Stomach (tissue), 9 donors: ENCODE measurements around the gene TMEM181. TPM values are rescaled to one million over a fixed set of nuclear protein-coding genes. Genes with fewer than 3 reads are reported as not detected.
A peak's percentile ranks its signal among the peaks of the same experiment; 100 is the strongest.

ENCODE experiments used
- DNase-seq, 2 donors: peaks; one replicate each; pipeline versions ENCODE4 v3.0.0 to v3.0.0-alpha.2; 2013 to 2019
- H3K27ac ChIP-seq, 5 donors: fragments of 200-600 bp in 4 of 5; sonication (generic) in 4 of 5; one replicate each; pipeline ENCODE4 v1.5.1; 2013 to 2019; ENCODE audit warnings: mild to moderate bottlenecking in 1 of 5, moderate library complexity in 1 of 5
- H3K27me3 ChIP-seq, 3 donors: fragments of 200-600 bp; sonication (generic); one replicate each; pipeline ENCODE4 v1.5.1; 2017 to 2019; ENCODE audit warnings: mixed run types in 1 of 3
- H3K36me3 ChIP-seq, 4 donors: fragments of 200-600 bp; sonication (generic); 1 replicate in 3 of 4; 2 replicates in 1 of 4; pipeline ENCODE4 v1.5.1; 2016 to 2019
- H3K4me1 ChIP-seq, 4 donors: fragments of 200-600 bp; sonication (generic); one replicate each; pipeline ENCODE4 v1.5.1; 2016 to 2019
- H3K4me3 ChIP-seq, 4 donors: fragments of 200-600 bp; sonication (generic) in 3 of 4; one replicate each; pipeline ENCODE4 v1.5.1; 2016 to 2019; ENCODE audit warnings: mild to moderate bottlenecking in 1 of 4
- H3K9me3 ChIP-seq, 4 donors: fragments of 200-600 bp; sonication (generic); one replicate each; pipeline ENCODE4 v1.5.1; 2016 to 2019
- EP300 ChIP-seq: sonication (generic); formaldehyde crosslinking; IDR thresholded peaks from one replicate; pipeline ENCODE4 v1.6.1; 2017; ENCODE audit warnings: antibody characterized with exemption
- POLR2A ChIP-seq, 4 donors: fragments of 450-650 bp; IDR thresholded peaks; one replicate each; pipeline ENCODE4 v1.6.1; 2016; ENCODE audit warnings: antibody characterized with exemption in 4 of 4, control low read depth in 2 of 4, mild to moderate bottlenecking in 1 of 4, moderate library complexity in 1 of 4
- POLR2AphosphoS5 ChIP-seq, 3 donors: sonication (generic); formaldehyde crosslinking; IDR thresholded peaks; one replicate each; pipeline ENCODE4 v1.6.1; 2016; ENCODE audit warnings: antibody characterized with exemption in 3 of 3
- WGBS, 5 donors: extraction: QIAGEN DNeasy Blood & Tissue Kit in 3 of 5; methylation state at CpG; one replicate each; pipeline versions ENCODE4 v1.1.5 to v1.1.7; 2013 to 2018; 5-methylcytosine and 5-hydroxymethylcytosine counted together
- intact Hi-C: fragments of 100-400 bp; cut with DNase I; formaldehyde crosslinking; loops from one replicate; pipeline ENCODE4 v1.15.1; 2023; ENCODE audit warnings: low total_unique reads
- polyA plus RNA-seq, 3 donors: library from polyadenylated mRNA; stranded (reverse); fragments of 200-250 nt; gene quantifications; one replicate each; pipeline ENCODE4 v1.2.3, GENCODE V29; 2013
- total RNA-seq, 5 donors: library from RNA; depleted of rRNA; stranded (reverse); fragments of >200 nt; gene quantifications; one replicate each; pipeline versions ENCODE4 v1.1.0 to v1.2.3, GENCODE V29; 2014 to 2016
- TF ChIP-seq, protein P1 (sequence below), 7 experiments: fragments of 450-650 bp in 4 of 7; fragments of 200-600 bp in 3 of 7; sonication (generic) in 3 of 7; IDR thresholded peaks; one replicate each; pipeline ENCODE4 v1.5.1; 2016 to 2019; ENCODE audit warnings: antibody characterized with exemption in 7 of 7, control low read depth in 2 of 7, mild to moderate bottlenecking in 1 of 7
- donor health status: healthy with polysubstance abuse.
- donor health status: Bipolar disorder and iron deficiency.
- donor health status: healthy.

The TMEM181 gene
- total and polyA plus RNA-seq, 8 donors = 2.9 to 62.2 (median 15.0) TPM

DNA sequence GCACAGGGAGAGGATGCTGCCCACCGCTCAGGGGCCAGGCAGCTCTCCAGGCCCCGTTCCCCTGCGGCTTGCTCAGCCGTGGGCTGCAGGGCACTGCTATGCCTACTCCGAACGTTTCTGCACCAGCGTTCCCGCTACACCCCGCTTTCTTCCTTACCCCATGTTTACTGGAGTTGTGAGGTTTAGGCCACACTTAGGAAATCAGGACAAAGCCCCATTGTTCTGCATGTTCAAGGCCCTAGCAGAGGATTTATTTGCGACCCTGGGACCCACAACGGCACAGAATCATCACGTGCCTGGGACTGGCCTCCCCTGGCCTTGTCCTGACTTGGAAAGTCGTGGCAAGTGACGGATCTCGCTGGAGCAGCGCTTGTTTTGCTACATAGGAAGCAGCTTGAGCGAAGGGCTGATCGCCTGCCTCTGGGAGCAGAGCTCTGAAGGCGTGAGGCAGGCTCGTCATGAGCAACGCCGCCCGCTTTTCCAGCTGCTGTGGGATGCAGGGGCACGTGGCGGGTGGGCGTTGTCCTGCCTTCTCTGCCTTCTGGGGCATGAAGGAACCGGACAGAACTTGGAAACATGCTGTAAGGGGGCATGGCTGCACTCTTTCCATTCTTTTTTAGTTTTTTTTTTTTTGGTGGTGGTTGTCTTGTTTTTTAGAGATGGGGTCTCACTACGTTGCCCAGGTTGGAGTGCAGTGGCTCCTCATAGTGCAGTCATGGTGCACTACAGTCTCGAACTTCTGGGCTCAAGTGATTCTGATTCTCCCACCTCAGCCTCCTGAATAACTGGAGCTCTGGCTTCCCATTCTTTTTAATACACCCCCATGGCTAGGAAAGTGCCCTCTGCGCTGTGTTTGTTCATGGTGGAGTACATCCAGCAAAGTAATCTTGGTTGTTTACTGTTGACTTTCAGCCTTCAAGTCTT, 14.6 kb upstream of the TMEM181 start:
- WGBS, 5 donors = 67 to 79% (median 70%) methylated on average over 30 of the region's 30 CpGs
- intact Hi-C loops = no loop called here
- TF ChIP-seq, protein P1, sequence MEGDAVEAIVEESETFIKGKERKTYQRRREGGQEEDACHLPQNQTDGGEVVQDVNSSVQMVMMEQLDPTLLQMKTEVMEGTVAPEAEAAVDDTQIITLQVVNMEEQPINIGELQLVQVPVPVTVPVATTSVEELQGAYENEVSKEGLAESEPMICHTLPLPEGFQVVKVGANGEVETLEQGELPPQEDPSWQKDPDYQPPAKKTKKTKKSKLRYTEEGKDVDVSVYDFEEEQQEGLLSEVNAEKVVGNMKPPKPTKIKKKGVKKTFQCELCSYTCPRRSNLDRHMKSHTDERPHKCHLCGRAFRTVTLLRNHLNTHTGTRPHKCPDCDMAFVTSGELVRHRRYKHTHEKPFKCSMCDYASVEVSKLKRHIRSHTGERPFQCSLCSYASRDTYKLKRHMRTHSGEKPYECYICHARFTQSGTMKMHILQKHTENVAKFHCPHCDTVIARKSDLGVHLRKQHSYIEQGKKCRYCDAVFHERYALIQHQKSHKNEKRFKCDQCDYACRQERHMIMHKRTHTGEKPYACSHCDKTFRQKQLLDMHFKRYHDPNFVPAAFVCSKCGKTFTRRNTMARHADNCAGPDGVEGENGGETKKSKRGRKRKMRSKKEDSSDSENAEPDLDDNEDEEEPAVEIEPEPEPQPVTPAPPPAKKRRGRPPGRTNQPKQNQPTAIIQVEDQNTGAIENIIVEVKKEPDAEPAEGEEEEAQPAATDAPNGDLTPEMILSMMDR (IDR thresholded peaks at IDR 0.05) = no peak
- TF ChIP-seq EP300 (no peak), POLR2AphosphoS5 (IDR thresholded peaks at IDR 0.05) (no peak), POLR2A (IDR thresholded peaks at IDR 0.05) (no peak)
- Histone ChIP-seq H3K4me1 (peaks cover 5 to 15% (median 11%) of the 10 kb centered on the region in 4 donors), H3K36me3 (no peaks in the 10 kb centered on the region), H3K27me3 (peaks cover 0 to 16% (median 0%) of the 10 kb centered on the region in 3 donors), H3K9me3 (no peaks in the 10 kb centered on the region), H3K4me3 (no peak overlapping the region), H3K27ac (peak overlapping the region in 1 of 5 donors; percentile 12)
- peak in 1 of 2 donors; percentile 34 for DNase-seq

DNA sequence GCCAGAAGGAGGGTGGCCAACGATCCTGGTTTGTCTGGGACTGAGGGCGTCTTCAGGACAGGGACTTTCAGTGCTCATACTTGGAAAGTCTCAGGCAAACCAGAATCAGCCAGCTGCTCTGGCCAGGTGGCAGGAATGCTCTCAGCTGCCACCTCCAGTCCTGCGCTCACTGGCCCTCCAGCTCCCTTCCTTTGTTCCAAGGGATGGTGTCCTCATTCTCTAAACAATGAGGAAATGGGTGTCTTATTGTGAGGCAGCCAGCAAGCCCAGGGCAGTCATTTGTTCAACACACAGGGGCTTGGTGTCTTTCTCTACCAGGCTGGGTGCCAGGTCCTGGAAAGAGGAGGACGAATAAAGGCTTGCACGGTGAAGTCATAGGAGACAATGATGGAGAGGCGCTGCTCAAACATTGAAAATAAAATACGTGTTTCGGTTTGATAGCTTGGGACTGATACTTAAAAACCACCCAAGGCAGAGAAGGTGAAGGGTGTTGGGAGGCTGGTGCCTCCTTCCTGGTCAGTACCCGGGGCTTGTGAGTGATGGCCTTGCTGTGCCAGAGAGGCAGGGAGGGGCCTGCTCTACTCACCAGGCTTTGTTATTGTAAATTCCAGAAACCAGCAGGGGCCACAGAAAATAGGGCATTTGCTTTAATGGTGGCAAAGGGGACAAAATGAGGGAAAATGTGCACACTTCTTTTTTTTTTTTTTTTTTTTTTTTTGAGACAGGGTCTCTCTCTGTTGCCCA, 11.3 kb upstream of the TMEM181 start:
- TF ChIP-seq, protein P1 (IDR thresholded peaks at IDR 0.05) = no peak
- TF ChIP-seq EP300 = no peak
- no peak for TF ChIP-seq POLR2AphosphoS5 (IDR thresholded peaks at IDR 0.05)
- no peak for TF ChIP-seq POLR2A (IDR thresholded peaks at IDR 0.05)
- intact Hi-C loops = no loop called here
- no peak for DNase-seq
- no peaks in the 10 kb centered on the region for H3K9me3 ChIP-seq
- no peaks in the 10 kb centered on the region for H3K36me3 ChIP-seq
- no peak overlapping the region for H3K27ac ChIP-seq
- H3K4me1 ChIP-seq = peaks cover 5 to 24% (median 11%) of the 10 kb centered on the region in 4 donors
- H3K27me3 ChIP-seq = peaks cover 0 to 10% (median 0%) of the 10 kb centered on the region in 3 donors
- WGBS, 5 donors = 77 to 88% (median 80%) methylated on average over 7 to 9 of the region's 9 CpGs
- H3K4me3 ChIP-seq = no peak overlapping the region

DNA sequence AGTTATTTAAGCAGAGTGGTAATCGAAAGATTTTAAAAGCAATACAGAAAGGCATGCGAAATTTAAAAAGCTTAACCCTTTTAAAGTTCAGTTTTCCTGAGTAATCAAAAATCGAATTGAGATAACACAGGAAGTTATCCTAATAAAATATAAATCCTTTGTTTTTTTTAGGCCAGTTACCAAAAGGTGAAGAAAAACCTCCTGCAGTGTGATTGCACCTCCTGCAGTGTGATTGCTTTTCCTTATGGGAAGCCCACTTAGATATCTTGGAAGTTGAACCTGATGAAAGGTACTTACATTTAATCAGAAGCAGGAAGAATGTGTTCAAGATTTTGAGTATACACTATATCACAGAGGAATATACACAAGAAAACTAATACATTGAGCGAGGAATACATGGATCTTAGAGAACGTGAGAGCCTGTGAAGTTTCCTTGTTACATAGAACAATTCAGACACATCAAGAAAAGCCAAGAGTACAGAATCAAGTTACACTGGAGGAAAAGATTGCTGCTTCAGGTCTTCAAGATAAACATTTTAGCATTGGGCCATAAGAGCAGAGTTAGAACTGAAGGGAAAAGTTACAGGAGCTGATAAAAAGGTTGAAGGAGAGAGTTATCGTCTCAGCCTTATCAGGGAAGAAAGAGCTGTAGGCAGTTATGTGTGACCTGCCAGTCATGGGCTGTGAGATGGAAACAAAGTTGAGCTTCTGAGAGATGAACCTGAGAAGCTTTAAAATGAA, 7.7 kb upstream of the TMEM181 start:
- Histone ChIP-seq H3K27ac (no peak overlapping the region), H3K36me3 (no peaks in the 10 kb centered on the region), H3K27me3 (no peaks in the 10 kb centered on the region), H3K9me3 (no peaks in the 10 kb centered on the region), H3K4me3 (no peak overlapping the region), H3K4me1 (peaks cover 0 to 19% (median 5%) of the 10 kb centered on the region in 4 donors)
- TF ChIP-seq EP300 = no peak
- TF ChIP-seq POLR2AphosphoS5 (IDR thresholded peaks at IDR 0.05) = no peak
- TF ChIP-seq, protein P1 (IDR thresholded peaks at IDR 0.05) = no peak
- no peak for TF ChIP-seq POLR2A (IDR thresholded peaks at IDR 0.05)
- intact Hi-C loops = no loop called here
- DNase-seq = no peak
- 44 to 63% (median 48%) methylated on average over 6 of the region's 6 CpGs for WGBS, 5 donors

DNA sequence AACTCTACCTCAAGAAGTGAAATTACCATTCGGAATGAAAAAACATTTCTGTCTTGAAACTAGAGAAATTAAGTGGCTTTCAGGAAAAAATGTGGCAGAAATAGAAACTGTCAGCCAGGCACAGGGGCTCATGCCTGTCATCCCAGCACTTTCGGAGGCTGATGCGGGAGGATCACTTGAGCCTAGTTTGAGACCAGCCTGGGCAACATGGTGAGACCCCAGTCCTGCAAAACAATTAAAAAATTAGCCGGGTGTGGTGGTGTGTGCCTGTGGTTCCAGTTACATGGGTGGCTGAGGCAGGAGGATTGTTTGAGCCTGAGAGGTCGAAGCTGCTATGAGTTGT, 7.1 kb upstream of the TMEM181 start:
- 74 to 84% (median 82%) methylated on average over 5 of the region's 5 CpGs for WGBS, 5 donors

More for the DNA sequence above, 7.1 kb upstream of the TMEM181 start:
- Histone ChIP-seq H3K27me3 (no peaks in the 10 kb centered on the region), H3K27ac (no peak overlapping the region), H3K4me3 (no peak overlapping the region), H3K9me3 (no peaks in the 10 kb centered on the region), H3K36me3 (no peaks in the 10 kb centered on the region), H3K4me1 (peaks cover 0 to 19% (median 5%) of the 10 kb centered on the region in 4 donors)
- no peak for DNase-seq
- TF ChIP-seq EP300 (no peak), POLR2A (IDR thresholded peaks at IDR 0.05) (no peak), POLR2AphosphoS5 (IDR thresholded peaks at IDR 0.05) (no peak)
- TF ChIP-seq, protein P1 (IDR thresholded peaks at IDR 0.05) = no peak
- intact Hi-C loops = no loop called here
